Measurements from ENCODE around the gene PIP4K2A.

PIP4K2A gene

DNA sequence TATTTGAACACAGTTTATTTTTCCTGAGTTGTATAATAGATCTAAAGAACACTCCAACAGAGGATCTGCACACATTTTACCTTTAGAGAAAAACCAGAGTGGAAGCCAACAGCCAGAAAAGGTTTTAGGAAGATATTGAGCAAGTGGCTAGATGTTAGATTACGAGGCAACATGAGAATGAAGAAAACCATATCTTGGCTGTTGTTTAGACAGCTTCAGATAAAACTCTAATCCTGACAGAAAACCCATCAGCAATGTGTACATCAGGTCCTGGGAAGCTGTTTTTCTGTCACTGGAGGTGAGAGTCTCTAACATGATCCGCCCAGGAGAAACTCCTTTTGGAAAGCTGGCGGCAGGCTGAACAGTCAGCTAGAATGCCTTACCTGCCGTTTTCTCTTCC lies 209.6 kb downstream of the PIP4K2A start:
- Histone ChIP-seq H2BK5ac (ENCODE audit: low read length) (no peak overlapping the region), H3K79me1 (ENCODE audit: low read length) (no peaks in the 10 kb centered on the region), H3K9ac (ENCODE audit: low read length) (no peak overlapping the region), H3K27me3 (ENCODE audit: insufficient read depth, low read length, poor library complexity) (no peaks in the 10 kb centered on the region), H3K27ac (ENCODE audit: low read depth, low read length) (no peak overlapping the region), H2BK15ac (replicated peaks; ENCODE audit: low read depth) (no peak overlapping the region), H3K36me3 (ENCODE audit: control insufficient read depth, insufficient read depth, low read length) (no peaks in the 10 kb centered on the region), H3K4me3 (ENCODE audit: low read length) (no peak overlapping the region), H3K4ac (ENCODE audit: low read depth, low read length) (no peak overlapping the region), H3K4me2 (ENCODE audit: low read length) (no peak overlapping the region), H3K79me2 (ENCODE audit: control insufficient read depth, insufficient read depth, low read length) (no peaks in the 10 kb centered on the region), H3K4me1 (ENCODE audit: control insufficient read depth, low read depth, low read length) (no peaks in the 10 kb centered on the region), H4K5ac (ENCODE audit: low read length) (no peak overlapping the region), H2BK120ac (ENCODE audit: low read depth, low read length) (no peak overlapping the region), H3K23ac (ENCODE audit: low read length) (no peak overlapping the region), H2AK5ac (ENCODE audit: low read length) (no peak overlapping the region), H3K56ac (ENCODE audit: low read length) (no peak overlapping the region), H3K18ac (ENCODE audit: low read length) (no peak overlapping the region), H4K8ac (ENCODE audit: low read depth, low read length) (no peak overlapping the region)
- no peak for DNase-seq
- WGBS (ENCODE audit: extremely low coverage, insufficient coverage, low lambda C conversion rate): no CpG with 5 or more reads among the region's 4 CpGs

DNA sequence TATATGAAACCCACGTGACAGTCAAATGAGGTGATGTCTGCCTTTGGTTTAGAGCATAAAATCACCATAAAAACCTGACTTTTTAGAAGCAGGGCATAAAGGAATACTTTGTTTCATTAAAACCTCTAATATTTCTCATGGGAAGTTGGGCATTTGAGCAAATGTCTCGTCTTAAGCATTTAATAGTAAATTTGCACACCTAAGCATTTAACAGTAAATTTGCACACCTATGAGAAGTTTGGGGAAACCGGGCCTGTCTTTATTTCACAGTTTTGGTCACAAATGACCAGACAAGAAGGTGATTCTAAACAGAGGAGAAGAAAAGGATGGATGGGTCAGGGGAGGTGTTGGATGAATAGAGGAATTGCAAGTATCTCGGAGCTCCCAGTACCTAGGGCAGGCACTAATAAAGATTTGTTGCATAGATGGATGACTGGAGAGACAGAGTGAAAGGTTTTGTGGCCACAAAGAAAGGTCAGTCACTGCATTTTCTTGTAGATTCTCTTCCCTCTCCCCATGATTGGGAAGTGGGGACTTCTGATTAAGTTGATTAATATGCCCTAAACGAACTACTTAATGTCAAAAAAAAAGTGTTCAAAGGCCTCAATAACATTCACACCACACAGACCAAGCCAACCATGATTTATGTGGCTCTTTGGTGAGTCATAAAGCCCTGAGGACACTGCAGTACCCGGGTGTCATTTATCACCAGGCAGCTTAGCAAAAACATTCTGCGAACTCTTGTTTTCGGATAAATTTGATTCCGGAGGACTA lies 210.9 kb downstream of the PIP4K2A start:
- Histone ChIP-seq H3K4ac (ENCODE audit: low read depth, low read length) (no peak overlapping the region), H3K4me2 (ENCODE audit: low read length) (no peak overlapping the region), H3K4me3 (ENCODE audit: low read length) (no peak overlapping the region), H4K5ac (ENCODE audit: low read length) (no peak overlapping the region), H3K27ac (ENCODE audit: low read depth, low read length) (no peak overlapping the region), H3K56ac (ENCODE audit: low read length) (no peak overlapping the region), H3K27me3 (ENCODE audit: insufficient read depth, low read length, poor library complexity) (no peaks in the 10 kb centered on the region), H3K18ac (ENCODE audit: low read length) (no peak overlapping the region), H2BK120ac (ENCODE audit: low read depth, low read length) (no peak overlapping the region), H2BK15ac (replicated peaks; ENCODE audit: low read depth) (no peak overlapping the region), H3K79me1 (ENCODE audit: low read length) (no peaks in the 10 kb centered on the region), H2AK5ac (ENCODE audit: low read length) (no peak overlapping the region), H2BK5ac (ENCODE audit: low read length) (no peak overlapping the region), H3K9ac (ENCODE audit: low read length) (no peak overlapping the region), H3K4me1 (ENCODE audit: control insufficient read depth, low read depth, low read length) (no peaks in the 10 kb centered on the region), H3K79me2 (ENCODE audit: control insufficient read depth, insufficient read depth, low read length) (no peaks in the 10 kb centered on the region), H3K23ac (ENCODE audit: low read length) (no peak overlapping the region), H4K8ac (ENCODE audit: low read depth, low read length) (no peak overlapping the region), H3K36me3 (ENCODE audit: control insufficient read depth, insufficient read depth, low read length) (no peaks in the 10 kb centered on the region)
- WGBS (ENCODE audit: extremely low coverage, insufficient coverage, low lambda C conversion rate): no CpG with 5 or more reads among the region's 9 CpGs
- DNase-seq: no peak

- Histone ChIP-seq H2BK15ac (replicated peaks; ENCODE audit: low read depth) (no peak overlapping the region), H3K18ac (ENCODE audit: low read length) (no peak overlapping the region), H3K4ac (ENCODE audit: low read depth, low read length) (no peak overlapping the region), H2AK5ac (ENCODE audit: low read length) (no peak overlapping the region), H3K79me2 (ENCODE audit: control insufficient read depth, insufficient read depth, low read length) (no peaks in the 10 kb centered on the region), H3K4me3 (ENCODE audit: low read length) (no peak overlapping the region), H3K27me3 (ENCODE audit: insufficient read depth, low read length, poor library complexity) (no peaks in the 10 kb centered on the region), H3K9ac (ENCODE audit: low read length) (no peak overlapping the region), H3K23ac (ENCODE audit: low read length) (no peak overlapping the region), H2BK5ac (ENCODE audit: low read length) (no peak overlapping the region), H4K5ac (ENCODE audit: low read length) (no peak overlapping the region), H3K4me2 (ENCODE audit: low read length) (no peak overlapping the region), H3K79me1 (ENCODE audit: low read length) (no peaks in the 10 kb centered on the region), H3K4me1 (ENCODE audit: control insufficient read depth, low read depth, low read length) (no peaks in the 10 kb centered on the region), H3K56ac (ENCODE audit: low read length) (no peak overlapping the region), H3K36me3 (ENCODE audit: control insufficient read depth, insufficient read depth, low read length) (no peaks in the 10 kb centered on the region), H4K8ac (ENCODE audit: low read depth, low read length) (no peak overlapping the region), H2BK120ac (ENCODE audit: low read depth, low read length) (no peak overlapping the region), H3K27ac (ENCODE audit: low read depth, low read length) (no peak overlapping the region)
- WGBS (ENCODE audit: extremely low coverage, insufficient coverage, low lambda C conversion rate): no CpG with 5 or more reads among the region's 2 CpGs
- DNase-seq: no peak
Measured at GRCh38 chr10:22501863-22502262, 212.5 kb downstream of the PIP4K2A start.

GRCh38 chr10:22501413-22501812 lies 213.0 kb downstream of the PIP4K2A start:
- Histone ChIP-seq H3K27me3 (ENCODE audit: insufficient read depth, low read length, poor library complexity) (no peaks in the 10 kb centered on the region), H3K4me3 (ENCODE audit: low read length) (no peak overlapping the region), H2BK15ac (replicated peaks; ENCODE audit: low read depth) (no peak overlapping the region), H3K18ac (ENCODE audit: low read length) (no peak overlapping the region), H3K9ac (ENCODE audit: low read length) (no peak overlapping the region), H2BK120ac (ENCODE audit: low read depth, low read length) (no peak overlapping the region), H2AK5ac (ENCODE audit: low read length) (no peak overlapping the region), H3K36me3 (ENCODE audit: control insufficient read depth, insufficient read depth, low read length) (no peaks in the 10 kb centered on the region), H2BK5ac (ENCODE audit: low read length) (no peak overlapping the region), H3K56ac (ENCODE audit: low read length) (no peak overlapping the region), H3K4ac (ENCODE audit: low read depth, low read length) (no peak overlapping the region), H3K79me1 (ENCODE audit: low read length) (no peaks in the 10 kb centered on the region), H3K23ac (ENCODE audit: low read length) (no peak overlapping the region), H3K4me2 (ENCODE audit: low read length) (no peak overlapping the region), H4K8ac (ENCODE audit: low read depth, low read length) (no peak overlapping the region), H3K4me1 (ENCODE audit: control insufficient read depth, low read depth, low read length) (no peaks in the 10 kb centered on the region), H3K27ac (ENCODE audit: low read depth, low read length) (no peak overlapping the region), H4K5ac (ENCODE audit: low read length) (no peak overlapping the region), H3K79me2 (ENCODE audit: control insufficient read depth, insufficient read depth, low read length) (no peaks in the 10 kb centered on the region)
- no peak for DNase-seq
- WGBS (ENCODE audit: extremely low coverage, insufficient coverage, low lambda C conversion rate): no CpG with 5 or more reads among the region's 3 CpGs

GRCh38 chr10:22500656-22501340 lies 213.6 kb downstream of the PIP4K2A start:
- Histone ChIP-seq H3K27me3 (ENCODE audit: insufficient read depth, low read length, poor library complexity) (no peaks in the 10 kb centered on the region), H3K56ac (ENCODE audit: low read length) (no peak overlapping the region), H3K79me2 (ENCODE audit: control insufficient read depth, insufficient read depth, low read length) (no peaks in the 10 kb centered on the region), H3K79me1 (ENCODE audit: low read length) (no peaks in the 10 kb centered on the region), H2AK5ac (ENCODE audit: low read length) (no peak overlapping the region), H4K5ac (ENCODE audit: low read length) (no peak overlapping the region), H3K23ac (ENCODE audit: low read length) (no peak overlapping the region), H3K4ac (ENCODE audit: low read depth, low read length) (no peak overlapping the region), H4K8ac (ENCODE audit: low read depth, low read length) (no peak overlapping the region), H2BK120ac (ENCODE audit: low read depth, low read length) (no peak overlapping the region), H3K36me3 (ENCODE audit: control insufficient read depth, insufficient read depth, low read length) (no peaks in the 10 kb centered on the region), H2BK15ac (replicated peaks; ENCODE audit: low read depth) (no peak overlapping the region), H3K4me1 (ENCODE audit: control insufficient read depth, low read depth, low read length) (no peaks in the 10 kb centered on the region), H3K4me2 (ENCODE audit: low read length) (no peak overlapping the region), H3K18ac (ENCODE audit: low read length) (no peak overlapping the region), H2BK5ac (ENCODE audit: low read length) (no peak overlapping the region), H3K27ac (ENCODE audit: low read depth, low read length) (no peak overlapping the region), H3K4me3 (ENCODE audit: low read length) (no peak overlapping the region), H3K9ac (ENCODE audit: low read length) (no peak overlapping the region)
- no CpG with 5 or more reads among the region's 7 CpGs for WGBS (ENCODE audit: extremely low coverage, insufficient coverage, low lambda C conversion rate)
- no peak for DNase-seq
